ENCODE data around the gene ALX4. TPM values are rescaled to one million over a fixed set of nuclear protein-coding genes. Genes with fewer than 3 reads are reported as not detected.

Gene ALX4
- total and polyA plus RNA-seq, 2 of the 8 experiments (the other 6 are each of a cell fraction or from before 2014, with no cell fraction given) = not detected

GRCh38 chr11:44269369-44270351, 40.3 kb downstream of the ALX4 start (continued):
- no peak for TF ChIP-seq TAF1 (IDR thresholded peaks at IDR 0.05; ENCODE audit: low read depth, low read length)
